Tibial nerve (tissue), 4 donors: ENCODE measurements around the gene HNF1B.

ENCODE experiments used
- EP300 ChIP-seq, 2 donors: sonication (generic); formaldehyde crosslinking; IDR thresholded peaks; one replicate each; pipeline ENCODE4 v1.6.1; 2017; ENCODE audit warnings: antibody characterized with exemption in 2 of 2, mild to moderate bottlenecking in 1 of 2
- POLR2A ChIP-seq, 2 donors: fragments of 450-650 bp; IDR thresholded peaks; one replicate each; pipeline ENCODE4 v1.6.1; 2017; ENCODE audit warnings: antibody characterized with exemption in 2 of 2, mild to moderate bottlenecking in 2 of 2, moderate library complexity in 2 of 2
- TF ChIP-seq, protein P1 (sequence below), 5 experiments: fragments of 200-600 bp in 3 of 5; fragments of 450-650 bp in 2 of 5; sonication (generic) in 3 of 5; IDR thresholded peaks; one replicate each; pipeline ENCODE4 v1.5.1; 2016 to 2019; ENCODE audit warnings: antibody characterized with exemption in 5 of 5, mild to moderate bottlenecking in 3 of 5, moderate library complexity in 2 of 5

DNA sequence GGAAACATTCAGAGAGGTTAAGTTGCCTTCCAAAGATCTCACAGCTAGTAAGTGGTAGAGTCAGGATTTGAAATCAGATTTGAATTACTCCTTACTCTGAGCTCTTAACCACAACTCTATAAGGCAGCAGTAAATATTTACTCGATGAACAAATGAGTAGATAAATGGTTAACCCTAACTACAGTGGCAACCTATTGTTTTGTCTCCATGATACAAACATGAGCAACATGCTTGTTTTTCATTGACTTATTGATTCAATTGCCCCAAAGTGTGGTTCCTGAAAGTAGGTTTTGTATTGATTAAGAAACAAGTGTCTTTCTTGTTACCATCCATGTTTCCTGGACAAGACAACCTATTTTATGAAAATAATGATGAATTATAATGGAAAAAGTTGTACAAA, 66.8 kb downstream of the HNF1B start:
- TF ChIP-seq EP300 (IDR thresholded peaks at IDR 0.05) (no peak), POLR2A (IDR thresholded peaks at IDR 0.05) (no peak)
- TF ChIP-seq, protein P1, sequence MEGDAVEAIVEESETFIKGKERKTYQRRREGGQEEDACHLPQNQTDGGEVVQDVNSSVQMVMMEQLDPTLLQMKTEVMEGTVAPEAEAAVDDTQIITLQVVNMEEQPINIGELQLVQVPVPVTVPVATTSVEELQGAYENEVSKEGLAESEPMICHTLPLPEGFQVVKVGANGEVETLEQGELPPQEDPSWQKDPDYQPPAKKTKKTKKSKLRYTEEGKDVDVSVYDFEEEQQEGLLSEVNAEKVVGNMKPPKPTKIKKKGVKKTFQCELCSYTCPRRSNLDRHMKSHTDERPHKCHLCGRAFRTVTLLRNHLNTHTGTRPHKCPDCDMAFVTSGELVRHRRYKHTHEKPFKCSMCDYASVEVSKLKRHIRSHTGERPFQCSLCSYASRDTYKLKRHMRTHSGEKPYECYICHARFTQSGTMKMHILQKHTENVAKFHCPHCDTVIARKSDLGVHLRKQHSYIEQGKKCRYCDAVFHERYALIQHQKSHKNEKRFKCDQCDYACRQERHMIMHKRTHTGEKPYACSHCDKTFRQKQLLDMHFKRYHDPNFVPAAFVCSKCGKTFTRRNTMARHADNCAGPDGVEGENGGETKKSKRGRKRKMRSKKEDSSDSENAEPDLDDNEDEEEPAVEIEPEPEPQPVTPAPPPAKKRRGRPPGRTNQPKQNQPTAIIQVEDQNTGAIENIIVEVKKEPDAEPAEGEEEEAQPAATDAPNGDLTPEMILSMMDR (IDR thresholded peaks at IDR 0.05): no peak
